Panc1 (cell line): ENCODE measurements around the gene GUCD1. TPM values are rescaled to one million over a fixed set of nuclear protein-coding genes. Genes with fewer than 3 reads are reported as not detected.

Source experiments
- ATAC-seq: fragments of 200-7000 bp; cut with Tn5 transposase; 2 replicates; pipeline ENCODE4 v1.9.1; 2020; ENCODE audit warnings: mild to moderate bottlenecking, moderate library complexity
- BruUV-seq: library from RNA; stranded (reverse); fragments of 400-500 nt; replicated peaks from 2 replicates; lab custom pipeline; 2021; lab: Mats Ljungman, UMichigan
- CTCF ChIA-PET: fragments of 300-600 bp; sonication (Branson Sonifier 250); formaldehyde crosslinking; loops from one replicate; lab custom pipeline; 2022; ENCODE audit warnings: antibody characterized with exemption; lab: Charles Lee
- POLR2A ChIA-PET: fragments of 300-600 bp; sonication (Branson Sonifier 250); formaldehyde crosslinking; loops from one replicate; lab custom pipeline; 2022; ENCODE audit warnings: antibody characterized with exemption; lab: Charles Lee
- DNase-seq: peaks from one replicate; pipeline ENCODE4 v3.0.0-alpha.2; 2010; ENCODE audit warnings: low read depth, low spot score
- H3K27ac ChIP-seq: 2 replicates; pipeline ENCODE4 v1.5.1; 2011; ENCODE audit warnings: mild to moderate bottlenecking, low read length, inconsistent platforms
- H3K27me3 ChIP-seq: fragments of 200-500 bp; sonication (Bioruptor generic); 2 replicates; pipeline ENCODE4 v1.6.0; 2014; ENCODE audit warnings: low read length, inconsistent platforms; ENCODE audit not compliant: control insufficient read depth, insufficient read depth
- H3K36me3 ChIP-seq: fragments of 200-500 bp; sonication (Bioruptor generic); 2 replicates; pipeline ENCODE4 v1.5.1; 2014; ENCODE audit warnings: inconsistent platforms, mild to moderate bottlenecking, low read length, moderate library complexity; ENCODE audit not compliant: control insufficient read depth, insufficient read depth
- H3K4me1 ChIP-seq: 2 replicates; pipeline ENCODE4 v1.5.1; 2011; ENCODE audit warnings: inconsistent platforms, mild to moderate bottlenecking, low read length, moderate library complexity; ENCODE audit not compliant: control insufficient read depth, insufficient read depth
- H3K4me3 ChIP-seq, 2 experiments: 2 replicates each; pipeline ENCODE4 v1.5.1; 2011 to 2012; ENCODE audit warnings: low read depth in 2 of 2, low read length in 2 of 2, mild to moderate bottlenecking in 2 of 2, inconsistent platforms in 1 of 2, moderate library complexity in 1 of 2
- H3K9me3 ChIP-seq: fragments of 200-500 bp; sonication (Bioruptor generic); 2 replicates; pipeline ENCODE4 v1.5.1; 2014; ENCODE audit warnings: low read depth, mild to moderate bottlenecking, inconsistent platforms, low read length, moderate library complexity; ENCODE audit not compliant: control insufficient read depth, insufficient read depth
- POLR2AphosphoS5 ChIP-seq: IDR thresholded peaks from 2 replicates; pipeline ENCODE4 v1.6.1; 2012; ENCODE audit warnings: mild to moderate bottlenecking, low read depth, low read length, moderate library complexity
- SIN3A ChIP-seq: IDR thresholded peaks from 2 replicates; pipeline ENCODE4 v1.6.1; 2012; ENCODE audit warnings: low read depth, mild to moderate bottlenecking, low read length, moderate library complexity, borderline replicate concordance; ENCODE audit not compliant: insufficient read depth
- TCF7L2 ChIP-seq: IDR thresholded peaks from 2 replicates; pipeline ENCODE4 v1.6.1; 2011; ENCODE audit warnings: mild to moderate bottlenecking, low read depth, low read length, inconsistent platforms
- in situ Hi-C: cut with HindIII; loops from 2 replicates; pipeline ENCODE4 v1.10.0; 2016; ENCODE audit warnings: low sequenced_read_pairs, low pct_unique_long_range_greater_than_20kb
- intact Hi-C: fragments of 100-400 bp; cut with micrococcal nuclease; formaldehyde crosslinking; loops from one replicate; pipeline ENCODE4 v1.10.0; 2022; ENCODE audit not compliant: unreplicated experiment
- total RNA-seq: library from RNA; stranded (reverse); gene quantifications from one replicate; pipeline ENCODE4 v1.2.1, GENCODE V29; 2021; ENCODE audit not compliant: unreplicated experiment
- TF ChIP-seq, protein P1 (sequence below): fragments of 450-650 bp; IDR thresholded peaks from 2 replicates; pipeline ENCODE4 v1.5.1; 2017; ENCODE audit warnings: mild to moderate bottlenecking
- TF ChIP-seq, protein P2 (sequence below), 2 experiments: IDR thresholded peaks; 2 replicates each; pipeline ENCODE4 v1.6.1; 2011 to 2012; ENCODE audit warnings: low read depth in 2 of 2, control low read depth in 1 of 2, low read length in 1 of 2, mild to moderate bottlenecking in 1 of 2, moderate library complexity in 1 of 2; ENCODE audit not compliant: insufficient read depth in 1 of 2

Gene GUCD1
- total RNA-seq, 1 experiment from 2014 or later = 97.7 TPM

DNA sequence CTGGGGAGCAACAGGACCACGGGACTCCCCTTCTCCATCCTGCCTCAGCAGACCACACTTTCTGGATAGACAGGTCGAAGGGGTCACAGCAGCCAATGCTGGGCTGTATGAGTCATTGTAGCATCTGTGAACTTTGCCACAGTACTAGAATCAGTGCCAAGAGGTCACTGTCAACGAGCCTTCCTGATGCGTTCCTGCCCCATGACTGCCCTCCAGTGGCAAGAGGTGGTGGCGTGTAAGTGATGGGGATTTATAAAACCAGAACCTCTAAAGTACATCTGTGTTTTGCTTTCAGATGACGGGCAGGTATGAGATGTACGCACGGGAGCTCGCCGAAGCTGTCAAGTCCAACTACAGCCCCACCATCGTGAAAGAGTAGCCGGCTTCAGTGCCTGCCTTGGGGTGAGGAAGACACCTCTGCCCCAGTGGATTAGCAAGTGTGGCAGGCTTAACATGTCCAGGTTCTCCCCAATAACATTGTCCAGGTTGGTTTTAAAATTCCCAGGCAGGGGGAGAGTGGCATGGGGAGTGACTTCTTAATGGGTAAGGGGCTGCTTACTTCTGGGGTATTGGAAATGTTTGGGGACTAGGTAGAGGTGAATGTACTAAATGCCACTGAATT lies 29.4 kb downstream of the GUCD1 start:
- DNase-seq (peak; percentile 58), ATAC-seq (peak; percentile 85)
- Histone ChIP-seq H3K36me3 (no peaks in the 10 kb centered on the region), H3K27me3 (no peaks in the 10 kb centered on the region), H3K4me3 (no peak overlapping the region), H3K27ac (no peak overlapping the region), H3K4me1 (no peaks in the 10 kb centered on the region; the same call in 1 of the 2 replicates), H3K9me3 (no peaks in the 10 kb centered on the region)
- intact Hi-C loops (loop anchor here (10.0 kb wide), 1 partner anchor 201 kb away; no protein-coding TSS in a partner anchor), in situ Hi-C loops (no loop called here)
- POLR2A ChIA-PET = no interaction called here
- CTCF ChIA-PET = interaction anchor here (0.5 kb wide), 1 partner anchor 315 kb away, joined by 3 read pairs; no protein-coding TSS in a partner anchor
- no TSS peak for BruUV-seq
- TF ChIP-seq, protein P1, sequence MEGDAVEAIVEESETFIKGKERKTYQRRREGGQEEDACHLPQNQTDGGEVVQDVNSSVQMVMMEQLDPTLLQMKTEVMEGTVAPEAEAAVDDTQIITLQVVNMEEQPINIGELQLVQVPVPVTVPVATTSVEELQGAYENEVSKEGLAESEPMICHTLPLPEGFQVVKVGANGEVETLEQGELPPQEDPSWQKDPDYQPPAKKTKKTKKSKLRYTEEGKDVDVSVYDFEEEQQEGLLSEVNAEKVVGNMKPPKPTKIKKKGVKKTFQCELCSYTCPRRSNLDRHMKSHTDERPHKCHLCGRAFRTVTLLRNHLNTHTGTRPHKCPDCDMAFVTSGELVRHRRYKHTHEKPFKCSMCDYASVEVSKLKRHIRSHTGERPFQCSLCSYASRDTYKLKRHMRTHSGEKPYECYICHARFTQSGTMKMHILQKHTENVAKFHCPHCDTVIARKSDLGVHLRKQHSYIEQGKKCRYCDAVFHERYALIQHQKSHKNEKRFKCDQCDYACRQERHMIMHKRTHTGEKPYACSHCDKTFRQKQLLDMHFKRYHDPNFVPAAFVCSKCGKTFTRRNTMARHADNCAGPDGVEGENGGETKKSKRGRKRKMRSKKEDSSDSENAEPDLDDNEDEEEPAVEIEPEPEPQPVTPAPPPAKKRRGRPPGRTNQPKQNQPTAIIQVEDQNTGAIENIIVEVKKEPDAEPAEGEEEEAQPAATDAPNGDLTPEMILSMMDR = peak; percentile 86
- TF ChIP-seq TCF7L2 = no peak

DNA sequence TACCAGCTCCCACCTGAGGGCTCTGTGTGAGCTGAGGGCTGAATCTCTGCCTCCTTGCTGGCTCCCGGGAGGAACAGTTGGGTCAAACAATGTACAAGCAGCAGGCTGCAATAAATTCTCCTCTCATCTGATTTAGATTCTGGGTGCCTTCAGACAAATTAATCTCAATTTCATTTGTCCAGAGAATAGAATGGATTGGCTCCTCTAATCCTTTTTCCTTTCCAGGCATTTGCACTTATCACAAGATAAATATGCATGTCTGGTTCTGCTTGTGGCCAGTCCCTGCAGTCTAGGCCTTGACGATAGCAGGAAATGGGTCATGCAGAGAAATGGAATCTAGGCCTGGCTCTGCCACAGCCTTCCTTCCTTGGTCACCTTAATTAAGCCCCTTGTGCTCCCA lies 31.1 kb downstream of the GUCD1 start:
- ATAC-seq (no peak), DNase-seq (no peak)
- no TSS peak for BruUV-seq
- Histone ChIP-seq H3K27me3 (no peaks in the 10 kb centered on the region), H3K36me3 (no peaks in the 10 kb centered on the region), H3K4me1 (no peaks in the 10 kb centered on the region; the same call in 1 of the 2 replicates), H3K27ac (no peak overlapping the region), H3K4me3 (no peak overlapping the region), H3K9me3 (no peaks in the 10 kb centered on the region)
- in situ Hi-C loops (no loop called here), intact Hi-C loops (loop anchor here (5.0 to 10.0 kb wide), 2 partner anchors 97 to 199 kb away; partner anchors contain the start of gene ADORA2A)
- POLR2A ChIA-PET = interaction anchor here (0.6 kb wide), 1 partner anchor 23 kb away, joined by 3 read pairs; no protein-coding TSS in a partner anchor
- TF ChIP-seq, protein P1 = no peak
- TF ChIP-seq SIN3A (no peak), TCF7L2 (no peak), POLR2AphosphoS5 (no peak)
- TF ChIP-seq, protein P2, sequence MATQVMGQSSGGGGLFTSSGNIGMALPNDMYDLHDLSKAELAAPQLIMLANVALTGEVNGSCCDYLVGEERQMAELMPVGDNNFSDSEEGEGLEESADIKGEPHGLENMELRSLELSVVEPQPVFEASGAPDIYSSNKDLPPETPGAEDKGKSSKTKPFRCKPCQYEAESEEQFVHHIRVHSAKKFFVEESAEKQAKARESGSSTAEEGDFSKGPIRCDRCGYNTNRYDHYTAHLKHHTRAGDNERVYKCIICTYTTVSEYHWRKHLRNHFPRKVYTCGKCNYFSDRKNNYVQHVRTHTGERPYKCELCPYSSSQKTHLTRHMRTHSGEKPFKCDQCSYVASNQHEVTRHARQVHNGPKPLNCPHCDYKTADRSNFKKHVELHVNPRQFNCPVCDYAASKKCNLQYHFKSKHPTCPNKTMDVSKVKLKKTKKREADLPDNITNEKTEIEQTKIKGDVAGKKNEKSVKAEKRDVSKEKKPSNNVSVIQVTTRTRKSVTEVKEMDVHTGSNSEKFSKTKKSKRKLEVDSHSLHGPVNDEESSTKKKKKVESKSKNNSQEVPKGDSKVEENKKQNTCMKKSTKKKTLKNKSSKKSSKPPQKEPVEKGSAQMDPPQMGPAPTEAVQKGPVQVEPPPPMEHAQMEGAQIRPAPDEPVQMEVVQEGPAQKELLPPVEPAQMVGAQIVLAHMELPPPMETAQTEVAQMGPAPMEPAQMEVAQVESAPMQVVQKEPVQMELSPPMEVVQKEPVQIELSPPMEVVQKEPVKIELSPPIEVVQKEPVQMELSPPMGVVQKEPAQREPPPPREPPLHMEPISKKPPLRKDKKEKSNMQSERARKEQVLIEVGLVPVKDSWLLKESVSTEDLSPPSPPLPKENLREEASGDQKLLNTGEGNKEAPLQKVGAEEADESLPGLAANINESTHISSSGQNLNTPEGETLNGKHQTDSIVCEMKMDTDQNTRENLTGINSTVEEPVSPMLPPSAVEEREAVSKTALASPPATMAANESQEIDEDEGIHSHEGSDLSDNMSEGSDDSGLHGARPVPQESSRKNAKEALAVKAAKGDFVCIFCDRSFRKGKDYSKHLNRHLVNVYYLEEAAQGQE (IDR thresholded peaks at IDR 0.05; ENCODE audit: insufficient read depth in 1 of 2, low read depth in 2 of 2, low read length in 1 of 2) = no peak
- CTCF ChIA-PET = interaction anchor here (1.1 kb wide), 1 partner anchor 50 kb away, joined by 3 read pairs; no protein-coding TSS in a partner anchor
